Muscle of arm (tissue), 12 donors: ENCODE results near the gene ATP6V0B. TPM values are rescaled to one million over a fixed set of nuclear protein-coding genes. Genes with fewer than 3 reads are reported as not detected.

ENCODE experiments used
- DNase-seq: peaks from one replicate; pipeline ENCODE4 v3.0.0-alpha.2; 2013
- polyA plus RNA-seq, 12 donors: library from polyadenylated mRNA; unstranded; fragments of 120-200 nt; gene quantifications; one replicate each; pipeline ENCODE4 v1.2.1, GENCODE V29; 2013; ENCODE audit not compliant: insufficient read length in 12 of 12

Gene ATP6V0B
- polyA plus RNA-seq, 12 donors, result 33.9 to 111 (median 42.6) TPM; not detected in 1

DNA sequence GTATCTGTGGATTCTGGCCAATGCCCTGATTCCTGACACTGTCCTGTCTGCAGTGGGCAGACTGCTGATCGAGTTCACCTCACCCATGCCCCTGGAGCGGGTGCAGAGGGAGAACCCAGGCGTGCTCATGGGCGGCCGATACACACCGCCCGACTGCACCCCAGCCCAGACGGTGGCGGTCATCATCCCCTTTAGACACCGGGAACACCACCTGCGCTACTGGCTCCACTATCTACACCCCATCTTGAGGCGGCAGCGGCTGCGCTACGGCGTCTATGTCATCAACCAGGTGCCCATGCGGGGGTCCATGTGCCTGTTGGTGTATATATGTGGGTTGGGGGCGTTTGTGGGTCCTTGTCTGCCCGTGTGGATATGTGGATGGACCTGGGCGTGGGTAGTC is 6.9 kb downstream of the ATP6V0B start:
- DNase-seq, result no peak

DNA sequence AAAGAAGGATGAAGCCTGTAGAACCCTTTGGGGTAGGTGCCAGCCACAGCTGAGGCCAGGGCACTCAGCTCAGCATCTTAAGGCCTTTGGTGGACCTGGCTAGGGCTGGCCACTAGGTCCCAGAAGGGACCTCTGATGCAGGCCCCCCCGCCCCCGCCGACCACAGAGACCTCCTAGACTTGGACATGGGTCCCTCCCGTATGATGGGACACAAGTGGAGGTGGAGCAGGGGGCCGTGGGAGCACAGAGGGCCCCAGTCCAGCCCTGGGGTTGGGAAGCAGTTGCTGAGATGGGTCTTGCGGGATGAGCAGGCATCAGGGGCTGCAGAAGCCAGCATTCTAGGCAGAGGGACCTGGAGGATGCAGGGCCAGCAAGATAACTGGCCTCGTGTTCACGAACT is 7.5 kb downstream of the ATP6V0B start:
- no peak for DNase-seq

DNA sequence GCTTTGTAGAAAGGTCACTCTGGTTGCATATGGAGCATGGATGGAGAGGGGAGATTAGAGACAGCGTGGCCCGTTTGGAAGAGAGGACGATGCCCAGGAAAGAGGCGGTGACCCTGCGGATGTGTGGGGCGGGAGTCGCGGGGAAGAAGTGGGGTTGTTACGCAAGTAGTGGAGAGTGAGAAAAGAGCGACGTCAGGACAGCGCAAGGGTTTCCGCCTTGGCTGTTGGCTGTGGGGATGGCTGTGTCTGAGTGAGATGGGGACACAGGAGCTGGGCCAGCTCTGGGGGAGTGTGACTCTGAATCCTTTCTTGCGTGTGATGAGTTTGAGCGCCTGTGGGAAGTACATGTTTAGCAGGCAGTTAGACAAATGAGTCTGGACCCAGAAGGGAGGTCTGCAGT is 8.0 kb downstream of the ATP6V0B start:
- no peak for DNase-seq

DNA sequence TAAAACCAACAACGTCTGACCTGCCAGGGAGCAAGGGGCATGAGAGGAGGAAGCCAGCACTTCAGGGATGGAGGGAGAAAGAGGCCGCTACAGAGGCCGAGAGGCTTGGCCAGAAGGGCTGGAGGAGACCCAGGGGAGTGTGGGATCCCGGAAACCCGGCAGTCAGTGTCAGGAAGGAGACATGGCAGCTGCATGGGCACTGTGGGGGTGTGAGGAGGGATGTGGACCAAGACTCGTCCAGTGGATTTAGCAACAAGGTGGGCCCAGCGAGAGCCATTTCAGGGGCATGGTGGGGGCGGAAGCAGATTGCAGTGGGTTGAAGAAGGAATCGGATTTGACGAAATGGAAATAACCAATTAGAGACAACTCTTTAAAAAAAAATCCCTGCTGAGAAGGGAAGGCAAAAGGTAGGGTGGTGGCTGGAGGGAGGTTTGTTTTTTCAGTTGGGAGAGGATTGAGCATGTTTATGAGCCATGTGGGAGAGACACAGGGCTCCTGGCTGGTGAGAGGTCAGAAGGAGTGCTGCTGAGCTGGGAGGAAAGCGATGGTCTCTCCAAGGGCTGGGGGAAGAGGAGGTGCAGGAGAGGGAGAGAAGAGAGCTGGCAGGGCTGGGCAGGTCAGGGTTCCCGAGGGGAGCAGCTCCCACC is 8.6 kb downstream of the ATP6V0B start:
- no peak for DNase-seq

DNA sequence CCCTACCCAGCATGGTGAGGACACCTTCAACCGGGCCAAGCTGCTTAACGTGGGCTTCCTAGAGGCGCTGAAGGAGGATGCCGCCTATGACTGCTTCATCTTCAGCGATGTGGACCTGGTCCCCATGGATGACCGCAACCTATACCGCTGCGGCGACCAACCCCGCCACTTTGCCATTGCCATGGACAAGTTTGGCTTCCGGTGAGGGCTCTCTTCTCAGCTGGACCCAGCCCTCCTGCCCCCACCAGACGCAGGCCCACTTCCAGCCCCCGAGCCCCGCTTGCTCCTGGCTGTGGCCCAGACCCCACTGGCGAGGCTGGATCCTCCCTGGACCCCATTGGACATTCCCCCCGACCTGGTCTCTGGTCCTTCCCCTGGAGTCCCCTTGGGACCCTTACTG is 10.1 kb downstream of the ATP6V0B start:
- DNase-seq, result no peak

DNA sequence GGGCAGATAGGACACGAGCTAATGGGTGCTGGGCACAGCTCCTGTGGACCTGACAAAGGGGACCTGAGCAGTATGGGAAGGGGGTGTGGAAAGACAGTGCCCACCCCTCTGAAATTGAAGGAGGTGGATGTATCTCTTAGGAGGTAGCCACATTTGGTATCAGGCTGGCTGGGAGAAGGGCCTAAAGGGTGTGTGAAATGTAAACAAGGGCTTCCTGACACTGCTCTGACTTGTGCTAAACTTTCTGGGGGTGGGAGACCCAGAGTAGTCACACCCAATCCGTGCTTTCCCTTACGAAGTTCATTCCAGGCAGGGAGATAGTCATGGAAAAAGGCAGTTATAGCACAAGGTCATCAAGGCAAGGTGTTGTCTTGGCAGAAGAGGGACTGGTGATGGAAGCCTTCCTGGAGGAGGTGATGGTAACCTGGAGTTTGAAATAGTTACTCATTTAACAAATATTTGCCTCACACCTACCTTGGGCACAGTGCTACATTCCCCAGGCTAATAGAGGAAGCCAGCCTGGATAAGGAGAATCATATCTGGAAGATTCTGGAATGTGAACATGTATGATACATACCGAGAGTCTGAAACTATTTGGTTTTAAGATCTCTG is 11.3 kb downstream of the ATP6V0B start:
- no peak for DNase-seq

DNA sequence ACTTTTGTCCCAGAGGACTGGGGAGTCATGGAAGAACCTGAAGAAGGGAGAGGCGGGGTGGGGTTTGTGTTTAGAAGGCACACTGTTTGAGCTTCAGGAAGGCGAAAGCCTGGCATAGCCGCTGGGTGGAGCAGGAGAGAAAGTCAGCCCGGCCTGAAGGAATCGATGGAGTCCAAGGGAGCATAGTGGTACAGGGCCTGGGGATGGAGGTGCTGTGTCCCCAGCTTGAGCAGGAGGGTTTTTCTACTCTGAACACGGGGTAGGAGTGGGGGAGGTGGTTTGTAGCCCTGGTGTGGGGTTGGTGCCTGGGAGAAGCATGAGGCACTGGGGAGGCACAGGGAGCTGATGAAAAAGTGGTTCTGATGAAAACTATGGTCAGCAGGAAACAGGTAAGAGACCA is 12.0 kb downstream of the ATP6V0B start:
- no peak for DNase-seq

DNA sequence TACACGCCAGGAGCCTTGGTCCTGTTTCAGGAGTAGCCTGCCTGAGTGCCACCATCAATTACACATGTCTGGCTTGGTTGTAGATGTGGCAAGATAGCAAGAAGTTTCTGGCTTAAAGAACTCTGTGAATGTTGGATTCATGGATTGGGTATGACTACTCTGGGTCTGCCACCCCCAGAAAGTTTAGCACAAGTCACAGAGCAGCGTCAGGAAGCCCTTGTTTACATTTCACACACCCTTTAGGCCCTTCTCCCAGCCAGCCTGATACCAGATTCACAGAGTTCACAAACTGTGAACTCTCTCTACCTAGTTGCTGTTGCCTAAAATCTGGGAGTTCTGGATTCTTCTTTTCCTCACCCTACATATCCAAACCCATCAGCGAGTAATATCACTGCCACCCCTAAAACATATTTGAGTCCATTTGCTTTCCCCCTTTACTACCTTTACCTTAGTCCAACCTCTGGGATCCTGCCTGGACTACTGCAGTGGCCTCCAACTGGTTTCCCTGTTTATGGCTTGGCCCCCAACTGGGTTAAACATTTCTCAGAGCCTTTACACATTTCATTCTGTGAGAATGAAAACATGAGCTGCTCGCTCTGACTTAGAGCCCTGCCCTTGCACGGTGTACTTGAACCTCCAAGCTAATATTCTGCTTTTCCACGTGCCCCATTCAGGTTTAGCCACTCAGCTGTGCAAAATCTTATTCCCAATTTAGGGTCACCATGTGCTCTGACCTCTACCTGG is 12.6 kb downstream of the ATP6V0B start:
- DNase-seq, result no peak

DNA sequence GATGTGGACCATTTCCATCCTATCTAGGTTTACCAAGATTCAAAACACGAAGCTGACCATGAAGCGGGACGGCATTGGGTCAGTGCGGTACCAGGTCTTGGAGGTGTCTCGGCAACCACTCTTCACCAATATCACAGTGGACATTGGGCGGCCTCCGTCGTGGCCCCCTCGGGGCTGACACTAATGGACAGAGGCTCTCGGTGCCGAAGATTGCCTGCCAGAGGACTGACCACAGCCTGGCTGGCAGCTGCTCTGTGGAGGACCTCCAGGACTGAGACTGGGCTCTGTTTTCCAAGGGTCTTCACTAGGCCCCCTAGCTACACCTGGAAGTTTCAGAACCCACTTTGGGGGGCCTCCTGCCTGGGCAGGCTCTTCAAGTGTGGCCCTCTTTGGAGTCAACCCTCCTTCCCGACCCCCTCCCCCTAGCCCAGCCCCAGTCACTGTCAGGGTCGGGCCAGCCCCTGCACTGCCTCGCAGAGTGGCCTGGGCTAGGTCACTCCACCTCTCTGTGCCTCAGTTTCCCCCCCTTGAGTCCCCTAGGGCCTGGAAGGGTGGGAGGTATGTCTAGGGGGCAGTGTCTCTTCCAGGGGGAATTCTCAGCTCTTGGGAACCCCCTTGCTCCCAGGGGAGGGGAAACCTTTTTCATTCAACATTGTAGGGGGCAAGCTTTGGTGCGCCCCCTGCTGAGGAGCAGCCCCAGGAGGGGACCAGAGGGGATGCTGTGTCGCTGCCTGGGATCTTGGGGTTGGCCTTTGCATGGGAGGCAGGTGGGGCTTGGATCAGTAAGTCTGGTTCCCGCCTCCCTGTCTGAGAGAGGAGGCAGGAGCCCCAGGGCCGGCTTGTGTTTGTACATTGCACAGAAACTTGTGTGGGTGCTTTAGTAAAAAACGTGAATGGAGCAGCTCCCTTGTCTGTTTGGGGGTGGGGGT is 15.8 kb downstream of the ATP6V0B start:
- no peak for DNase-seq

DNA sequence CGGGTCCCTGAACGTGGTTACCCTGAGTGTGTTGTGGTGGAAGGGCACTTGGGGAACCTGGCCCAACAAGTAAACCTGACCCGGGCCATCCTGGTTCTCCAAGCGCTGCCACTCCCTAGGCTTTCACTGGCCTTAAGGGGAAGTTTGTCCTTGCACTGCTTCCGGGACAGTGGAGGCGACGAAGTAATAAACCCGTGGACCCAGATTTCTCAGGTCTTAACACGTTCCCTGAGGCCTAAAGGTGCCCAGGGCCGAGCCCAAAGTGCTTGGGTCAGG is 16.4 kb downstream of the ATP6V0B start:
- no peak for DNase-seq

DNA sequence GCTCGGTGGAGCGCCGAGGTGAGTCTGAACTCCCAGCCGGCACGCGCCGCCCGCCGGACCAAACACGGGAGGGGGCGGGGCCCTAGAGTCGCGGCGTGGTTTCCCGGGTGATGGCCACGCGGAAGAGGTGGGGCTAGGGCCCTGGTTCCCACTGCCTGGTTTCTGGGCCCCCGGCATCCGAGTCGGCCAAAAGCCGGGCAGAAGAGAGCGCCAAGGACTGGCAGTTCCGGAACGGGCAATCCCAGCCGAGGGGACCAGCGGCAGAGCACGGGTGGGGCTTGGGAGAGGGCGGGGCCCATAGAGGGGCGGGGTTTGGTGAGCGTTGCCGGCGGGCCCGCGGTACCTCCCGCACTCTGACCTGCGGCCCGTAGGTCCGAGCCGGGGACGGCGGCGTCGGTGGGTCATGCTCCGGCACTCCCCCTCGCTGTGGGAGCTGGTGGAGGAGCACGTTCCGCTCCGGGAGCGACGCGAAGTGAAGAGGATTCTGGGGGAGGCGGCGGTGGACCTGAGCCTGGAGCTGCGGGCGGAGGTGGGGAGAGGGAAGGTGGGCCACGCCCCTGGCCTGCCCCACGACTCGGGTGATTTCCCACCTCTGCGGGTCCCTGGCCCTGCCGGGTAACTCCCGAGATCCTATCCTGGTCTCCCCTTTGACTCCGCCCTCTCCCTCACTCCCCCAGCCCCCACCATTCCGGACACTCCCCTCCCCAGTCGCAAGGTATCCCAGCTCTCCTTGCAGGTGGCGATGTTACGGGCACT is 16.9 kb downstream of the ATP6V0B start, which contains the start of gene CCDC24:
Gene CCDC24, plus strand, starts transcription at position 124 of the 756 bp plus-strand sequence. Its CDS starts 280 bp downstream, at position 404.
- peak; percentile 72 for DNase-seq

DNA sequence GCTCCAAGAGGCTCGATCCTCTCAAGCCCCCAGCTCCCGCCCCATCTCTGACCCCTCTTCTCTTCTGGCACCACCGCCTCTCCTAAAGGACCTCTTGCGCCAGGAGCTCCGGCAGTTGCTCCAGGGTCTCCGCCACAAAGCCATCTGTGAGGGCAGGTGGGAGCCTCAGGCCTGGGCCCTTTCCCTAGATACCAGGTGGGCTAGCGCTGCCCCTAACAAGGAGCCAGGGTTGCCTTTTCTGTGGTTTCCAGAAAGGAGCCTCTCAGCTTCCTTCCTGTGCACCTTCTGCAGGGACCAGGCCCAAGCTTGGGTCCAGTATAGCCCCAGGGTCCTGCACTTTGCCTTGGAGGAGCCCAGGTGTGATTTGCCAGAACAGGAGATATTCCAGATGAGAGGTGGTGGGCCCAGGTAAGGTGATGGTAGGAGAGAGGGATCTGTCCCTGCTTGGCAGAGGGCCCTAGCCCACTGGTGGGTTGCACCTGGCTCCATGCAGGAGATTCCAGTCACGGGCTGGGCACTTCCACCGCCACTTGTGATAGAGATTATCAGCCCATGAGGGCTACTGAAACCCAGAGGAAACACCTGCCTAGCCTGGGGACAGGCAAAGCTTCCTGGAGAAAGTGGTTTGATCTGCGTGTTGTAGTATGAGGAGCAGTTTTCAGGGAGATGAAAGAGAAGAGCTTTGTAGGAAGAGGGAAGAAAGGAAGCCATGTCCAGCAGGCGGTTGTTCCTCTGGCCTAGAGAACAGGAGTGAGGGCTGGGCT is 17.7 kb downstream of the ATP6V0B start:
- DNase-seq, result no peak

DNA sequence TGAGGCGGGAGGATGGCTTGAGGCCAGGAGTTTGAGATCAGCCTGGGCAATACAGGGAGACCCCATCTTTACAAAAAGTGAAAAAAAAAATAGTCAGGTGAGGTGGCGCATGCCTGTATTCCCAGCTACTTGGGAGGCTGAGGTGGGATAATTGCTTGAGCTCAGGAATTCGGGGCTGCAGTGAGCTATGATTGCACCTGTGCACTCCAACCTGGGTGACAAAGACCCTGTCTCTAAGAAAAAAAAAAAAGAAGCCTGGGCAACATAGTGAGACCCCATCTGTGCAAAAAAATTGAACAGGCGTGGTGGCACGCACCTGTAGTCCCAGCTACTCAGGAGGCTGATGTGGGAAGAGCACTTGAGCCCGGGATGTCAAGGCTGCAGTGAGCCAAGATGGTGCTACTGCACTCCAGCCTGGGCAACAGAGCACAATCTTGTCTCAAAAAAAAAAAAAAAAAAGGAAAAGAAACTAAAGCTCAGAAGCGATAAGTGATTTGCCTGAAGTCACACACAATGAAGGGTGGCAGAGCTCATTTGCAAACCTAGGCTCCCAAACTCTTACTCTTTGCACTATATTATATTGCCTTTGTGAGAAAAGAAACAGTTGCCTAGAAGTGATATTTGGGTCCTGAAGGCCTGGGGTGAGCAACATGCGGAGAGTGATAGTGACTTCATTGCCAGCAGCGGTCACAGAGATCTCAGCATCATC is 18.6 kb downstream of the ATP6V0B start:
- DNase-seq, result no peak

DNA sequence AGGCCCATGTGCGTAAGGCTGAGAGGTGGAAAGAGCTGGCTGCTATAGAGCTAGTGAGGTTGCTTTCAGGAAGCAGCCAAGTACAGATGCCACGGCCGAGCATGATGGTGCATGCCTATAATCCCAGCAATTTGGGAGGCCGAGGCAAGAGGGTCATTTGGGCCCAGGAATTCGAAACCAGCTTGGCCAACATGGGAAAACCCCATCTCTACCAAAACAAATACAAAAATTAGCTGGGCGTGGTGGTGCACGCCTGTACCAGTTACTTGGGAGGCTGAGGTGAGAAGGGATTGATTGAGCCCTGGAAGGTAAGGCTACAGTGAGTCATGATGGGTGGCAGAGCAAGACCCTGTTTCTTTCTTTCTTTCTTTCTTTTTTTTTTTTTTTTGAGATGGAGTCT is 19.3 kb downstream of the ATP6V0B start:
- DNase-seq, result no peak

DNA sequence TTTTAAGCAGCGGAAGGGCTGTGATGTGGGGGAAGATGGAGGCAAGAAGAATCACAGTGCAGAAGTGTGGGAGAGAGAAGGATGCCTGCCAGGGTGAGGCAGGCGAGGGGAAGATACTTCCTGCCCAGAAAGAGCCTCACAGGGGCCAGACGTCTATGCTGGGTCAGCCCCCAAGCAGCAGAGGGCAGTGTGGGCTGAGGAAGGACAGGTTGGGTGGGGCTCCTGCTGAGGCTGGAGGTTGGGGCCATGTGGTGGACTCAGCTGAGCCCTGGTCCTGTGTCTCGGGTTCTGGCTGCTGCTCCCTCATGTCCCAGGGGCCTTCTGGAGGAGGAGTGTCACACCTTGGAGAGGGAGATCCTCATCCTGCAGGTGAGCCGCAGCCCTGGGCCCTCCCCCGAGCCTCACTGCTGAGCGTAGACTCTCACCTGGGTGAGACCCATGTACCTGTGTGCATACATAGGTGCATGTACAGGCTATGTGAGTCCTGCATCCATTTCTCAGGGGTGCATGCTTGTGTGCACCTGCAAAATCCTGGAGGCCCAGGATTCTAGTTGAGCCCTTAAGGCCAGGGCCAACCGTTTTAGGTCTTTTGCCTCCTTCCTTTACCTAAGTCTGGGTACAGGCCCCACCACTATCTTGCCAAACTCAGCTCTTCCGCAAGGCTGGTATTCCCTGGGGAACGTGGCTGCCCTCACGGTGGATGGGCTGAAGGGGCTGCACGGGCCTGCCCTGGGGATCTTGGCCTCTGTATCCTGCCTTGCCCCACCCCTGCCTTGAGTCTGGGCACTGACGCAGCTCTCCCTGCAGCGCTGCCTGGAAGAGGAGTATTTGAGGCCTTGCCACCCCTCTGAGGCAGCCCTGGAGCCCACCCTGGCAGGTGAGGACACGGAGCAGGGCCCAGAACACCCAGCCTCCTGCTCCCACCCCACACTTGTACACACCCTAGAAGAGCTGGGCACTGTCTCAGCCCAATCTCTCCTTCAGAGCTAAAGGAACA is 20.3 kb downstream of the ATP6V0B start:
- no peak for DNase-seq

DNA sequence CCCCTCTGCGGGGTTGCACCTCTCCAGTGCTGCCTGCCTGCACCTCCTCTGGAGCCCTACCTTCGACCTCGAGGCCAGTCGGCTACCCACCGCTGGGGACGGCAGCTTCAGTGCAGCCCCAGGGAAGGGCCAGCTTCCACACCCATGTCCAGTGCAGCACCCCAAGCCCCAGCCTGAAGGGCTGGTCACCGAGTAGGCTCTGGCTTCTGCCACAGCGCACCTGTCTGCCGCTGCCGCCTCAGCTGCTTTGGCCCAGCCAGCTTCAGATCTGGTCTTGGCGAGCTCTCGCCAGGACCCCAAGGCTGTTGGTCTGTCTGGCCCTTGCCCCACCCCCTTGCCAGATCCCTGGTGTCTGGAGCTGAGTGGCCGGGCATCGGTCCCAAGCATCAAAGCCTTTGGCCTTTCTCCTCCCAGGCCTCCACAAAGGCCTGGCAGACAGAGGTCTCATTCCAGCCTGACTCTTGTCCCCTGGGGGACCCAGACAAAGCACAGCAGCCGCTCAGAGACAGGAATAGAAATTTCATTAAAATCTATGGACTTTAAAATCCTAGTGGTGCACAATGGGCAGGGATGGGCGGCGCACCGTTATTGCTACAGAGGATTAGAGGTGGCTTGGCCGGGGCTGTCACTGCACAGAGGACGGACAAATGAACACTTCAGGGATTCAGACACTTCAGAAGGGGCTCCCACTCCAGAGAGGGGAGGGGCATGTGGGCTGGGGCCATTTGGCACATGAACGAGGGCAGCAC is 21.4 kb downstream of the ATP6V0B start:
- DNase-seq, result no peak

DNA sequence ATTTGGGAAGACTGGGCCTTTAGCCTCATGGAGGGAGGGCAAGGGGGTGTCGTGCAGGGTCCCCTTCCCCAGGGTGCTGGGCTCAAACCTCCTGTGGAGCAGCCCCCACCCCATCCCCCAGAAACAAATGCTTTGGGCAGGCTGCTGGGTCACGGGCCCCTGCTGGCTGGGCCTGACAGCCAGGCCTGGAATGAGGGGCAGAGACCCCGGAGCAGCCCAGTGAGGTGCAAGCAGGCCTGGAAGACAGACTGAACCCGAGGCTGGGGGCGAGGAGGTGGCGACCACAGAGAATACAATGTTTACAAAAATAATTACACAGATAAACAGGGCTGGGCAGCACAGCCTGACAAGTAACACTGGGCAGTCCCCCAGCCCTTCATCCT is 22.0 kb downstream of the ATP6V0B start:
- DNase-seq, result no peak
